Breast epithelium (tissue), 4 donors: Measurements from ENCODE around the gene FKRP. TPM values are rescaled to one million over a fixed set of nuclear protein-coding genes. Genes with fewer than 3 reads are reported as not detected.

Experiments used
- DNase-seq, 2 donors: peaks; one replicate each; pipeline ENCODE4 v3.0.0-alpha.2; 2019; ENCODE audit warnings: low spot score in 2 of 2
- H3K27ac ChIP-seq, 2 donors: fragments of 200-600 bp; sonication (generic) in 1 of 2; one replicate each; pipeline ENCODE4 v1.5.1; 2016 to 2019; ENCODE audit warnings: mild to moderate bottlenecking in 1 of 2
- H3K27me3 ChIP-seq, 2 donors: fragments of 200-600 bp; sonication (generic) in 1 of 2; one replicate each; pipeline versions ENCODE4 v1.5.1 to v1.6.0; 2017 to 2019; ENCODE audit warnings: control low read depth in 1 of 2, mild to moderate bottlenecking in 1 of 2
- H3K36me3 ChIP-seq: fragments of 200-600 bp; one replicate; pipeline ENCODE4 v1.5.1; 2019
- H3K4me1 ChIP-seq, 2 donors: fragments of 200-600 bp; sonication (generic); one replicate each; pipeline ENCODE4 v1.5.1; 2016 to 2019; ENCODE audit warnings: control low read depth in 1 of 2
- H3K4me3 ChIP-seq, 3 donors: fragments of 200-600 bp; sonication (generic); 1 replicate in 2 of 3; 2 replicates in 1 of 3; pipeline ENCODE4 v1.5.1; 2016 to 2019; ENCODE audit warnings: mild to moderate bottlenecking in 3 of 3, moderate library complexity in 2 of 3
- H3K9me3 ChIP-seq, 2 donors: fragments of 200-600 bp; sonication (generic) in 1 of 2; one replicate each; pipeline ENCODE4 v1.5.1; 2016 to 2019; ENCODE audit warnings: control low read depth in 1 of 2
- POLR2A ChIP-seq: fragments of 450-650 bp; IDR thresholded peaks from one replicate; pipeline ENCODE4 v1.6.1; 2016; ENCODE audit warnings: antibody characterized with exemption, mild to moderate bottlenecking, moderate library complexity
- POLR2AphosphoS5 ChIP-seq, 3 donors: sonication (generic); formaldehyde crosslinking; IDR thresholded peaks; one replicate each; pipeline ENCODE4 v1.6.1; 2017; ENCODE audit warnings: antibody characterized with exemption in 3 of 3
- intact Hi-C: fragments of 100-400 bp; cut with DNase I; formaldehyde crosslinking; loops from one replicate; pipeline ENCODE4 v1.15.1; 2023; ENCODE audit warnings: low total_unique reads
- total RNA-seq, 3 donors: library from RNA; depleted of rRNA; stranded (reverse); fragments of >200 nt; gene quantifications; one replicate each; pipeline ENCODE4 v1.1.0, GENCODE V29; 2016
- TF ChIP-seq, protein P1 (sequence below), 3 donors: fragments of 450-650 bp; IDR thresholded peaks; one replicate each; pipeline ENCODE4 v1.5.1; 2016 to 2017; ENCODE audit warnings: antibody characterized with exemption in 3 of 3, mild to moderate bottlenecking in 3 of 3, moderate library complexity in 3 of 3

The FKRP gene, protein sequence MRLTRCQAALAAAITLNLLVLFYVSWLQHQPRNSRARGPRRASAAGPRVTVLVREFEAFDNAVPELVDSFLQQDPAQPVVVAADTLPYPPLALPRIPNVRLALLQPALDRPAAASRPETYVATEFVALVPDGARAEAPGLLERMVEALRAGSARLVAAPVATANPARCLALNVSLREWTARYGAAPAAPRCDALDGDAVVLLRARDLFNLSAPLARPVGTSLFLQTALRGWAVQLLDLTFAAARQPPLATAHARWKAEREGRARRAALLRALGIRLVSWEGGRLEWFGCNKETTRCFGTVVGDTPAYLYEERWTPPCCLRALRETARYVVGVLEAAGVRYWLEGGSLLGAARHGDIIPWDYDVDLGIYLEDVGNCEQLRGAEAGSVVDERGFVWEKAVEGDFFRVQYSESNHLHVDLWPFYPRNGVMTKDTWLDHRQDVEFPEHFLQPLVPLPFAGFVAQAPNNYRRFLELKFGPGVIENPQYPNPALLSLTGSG
- 10 to 100 TPM; 11.4 to 23.1 (median 12.1) TPM for total RNA-seq

DNA sequence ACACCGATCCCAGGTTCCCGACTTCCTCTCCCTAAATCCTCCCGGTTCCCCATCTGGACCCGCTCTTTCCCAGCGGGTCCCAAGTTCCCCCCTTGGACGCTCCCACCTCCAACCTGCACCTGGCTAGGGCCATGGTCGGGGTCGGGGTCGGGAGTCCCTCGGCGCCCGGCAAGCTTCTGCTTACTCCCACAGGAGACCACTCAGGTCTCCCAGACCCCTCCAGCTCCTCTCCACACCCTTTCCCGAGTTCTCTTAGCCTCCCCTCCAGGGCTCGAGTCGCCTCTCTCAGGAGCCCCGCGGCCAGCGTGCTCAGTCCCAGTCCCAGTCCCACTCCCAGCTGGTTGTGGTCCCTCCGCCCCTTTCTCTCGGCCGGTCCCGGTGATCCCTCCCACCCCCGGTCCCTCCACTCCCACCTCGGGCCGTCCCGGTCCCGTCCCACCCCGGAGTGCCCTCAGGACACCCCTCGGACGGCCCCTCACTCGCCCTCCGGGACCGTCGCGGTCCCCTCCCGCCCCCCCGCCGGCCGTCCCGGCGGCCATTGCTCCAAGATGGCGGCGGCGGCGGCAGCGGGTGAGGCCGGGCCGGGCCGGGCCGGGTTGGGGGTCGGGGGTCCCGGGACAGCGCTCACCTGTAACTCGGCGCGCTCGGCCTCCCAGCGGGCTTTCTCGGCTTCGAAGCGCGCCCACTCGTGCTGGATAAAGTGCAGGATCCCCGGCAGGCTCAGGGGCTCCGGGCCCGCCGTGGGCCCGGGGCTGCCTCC is at the start of gene FKRP:
FKRP (plus strand) TSS at position 537 of the 760 bp plus-strand sequence. CDS start 9,394 bp downstream, outside the sequence.
- TF ChIP-seq, protein P1, sequence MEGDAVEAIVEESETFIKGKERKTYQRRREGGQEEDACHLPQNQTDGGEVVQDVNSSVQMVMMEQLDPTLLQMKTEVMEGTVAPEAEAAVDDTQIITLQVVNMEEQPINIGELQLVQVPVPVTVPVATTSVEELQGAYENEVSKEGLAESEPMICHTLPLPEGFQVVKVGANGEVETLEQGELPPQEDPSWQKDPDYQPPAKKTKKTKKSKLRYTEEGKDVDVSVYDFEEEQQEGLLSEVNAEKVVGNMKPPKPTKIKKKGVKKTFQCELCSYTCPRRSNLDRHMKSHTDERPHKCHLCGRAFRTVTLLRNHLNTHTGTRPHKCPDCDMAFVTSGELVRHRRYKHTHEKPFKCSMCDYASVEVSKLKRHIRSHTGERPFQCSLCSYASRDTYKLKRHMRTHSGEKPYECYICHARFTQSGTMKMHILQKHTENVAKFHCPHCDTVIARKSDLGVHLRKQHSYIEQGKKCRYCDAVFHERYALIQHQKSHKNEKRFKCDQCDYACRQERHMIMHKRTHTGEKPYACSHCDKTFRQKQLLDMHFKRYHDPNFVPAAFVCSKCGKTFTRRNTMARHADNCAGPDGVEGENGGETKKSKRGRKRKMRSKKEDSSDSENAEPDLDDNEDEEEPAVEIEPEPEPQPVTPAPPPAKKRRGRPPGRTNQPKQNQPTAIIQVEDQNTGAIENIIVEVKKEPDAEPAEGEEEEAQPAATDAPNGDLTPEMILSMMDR (IDR thresholded peaks at IDR 0.05), result no peak
- TF ChIP-seq POLR2A (no peak), POLR2AphosphoS5 (IDR thresholded peaks at IDR 0.05) (no peak)
- Histone ChIP-seq H3K27me3 (no peaks in the 10 kb centered on the region), H3K9me3 (no peaks in the 10 kb centered on the region), H3K4me1 (peaks cover 0 to 4% of the 10 kb centered on the region in 2 donors), H3K27ac (peak within 1 kb of the TSS; percentile 91 to 95), H3K4me3 (peak within 1 kb of the TSS; percentile 94 to 99 (median 94)), H3K36me3 (no peaks in the 10 kb centered on the region)
- intact Hi-C loops, result no loop called here
- no peak for DNase-seq

DNA sequence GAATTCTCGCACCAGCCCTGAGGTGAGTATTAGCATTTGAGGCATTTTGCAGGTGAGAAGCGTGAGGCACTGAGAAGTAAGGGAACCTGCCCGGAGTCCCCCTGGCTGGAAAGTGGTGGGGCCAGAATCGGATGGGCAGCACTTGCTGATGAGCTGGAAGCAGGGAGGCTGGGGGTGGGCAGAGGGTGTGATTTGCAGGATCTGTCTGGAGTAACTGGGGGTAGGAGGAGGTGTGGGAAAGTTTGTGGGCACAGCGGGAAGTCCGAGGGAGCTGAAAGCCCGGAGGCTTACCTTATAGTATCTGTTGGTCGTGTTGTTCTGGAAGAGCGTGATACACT is 49.0 kb upstream of the FKRP start:
- Histone ChIP-seq H3K27me3 (no peaks in the 10 kb centered on the region), H3K4me3 (no peak overlapping the region)

DNA sequence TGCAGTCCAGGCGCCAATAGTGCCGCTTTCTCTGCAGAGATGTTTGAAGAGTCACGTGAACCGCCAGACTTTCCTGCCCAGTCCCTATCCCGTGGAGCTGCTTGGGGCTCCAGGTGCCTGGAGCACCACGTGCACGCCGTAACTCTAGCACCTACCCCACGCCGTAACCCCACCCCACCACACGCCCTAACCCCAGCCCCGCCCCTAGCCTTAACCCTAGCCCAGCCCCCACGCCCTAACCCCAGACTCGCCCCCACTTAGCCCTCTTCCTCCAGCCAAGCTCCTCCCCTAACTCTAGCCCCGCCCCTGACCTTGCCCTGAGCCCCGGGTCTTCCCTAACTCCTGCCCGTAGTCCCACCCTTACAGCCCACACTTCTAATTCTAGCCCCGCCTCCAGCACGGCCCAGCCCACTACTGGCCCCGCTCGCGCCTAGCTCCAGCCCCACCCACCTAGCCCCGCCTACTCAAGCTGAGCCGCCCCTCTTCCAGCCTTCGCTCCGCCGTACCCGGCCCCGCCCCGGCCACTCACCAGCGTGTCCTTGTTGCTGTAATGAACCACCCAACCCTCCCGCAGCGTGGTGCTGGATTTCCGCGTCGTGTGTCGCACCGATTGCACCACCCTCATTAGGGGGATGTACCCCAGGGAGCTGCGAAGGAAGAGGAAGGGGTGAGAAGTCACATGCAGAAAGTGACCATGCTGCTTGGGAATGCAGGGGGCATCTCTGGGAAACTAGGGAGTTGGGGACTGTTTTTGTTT is 48.5 kb upstream of the FKRP start:
- Histone ChIP-seq H3K9me3 (no peaks in the 10 kb centered on the region), H3K4me3 (peak overlapping the region in 1 of 3 donors; percentile 10), H3K4me1 (no peaks in the 10 kb centered on the region), H3K27me3 (no peaks in the 10 kb centered on the region), H3K36me3 (peaks cover 15% of the 10 kb centered on the region), H3K27ac (peak overlapping the region in 1 of 2 donors; percentile 36)
- no peak for TF ChIP-seq POLR2AphosphoS5 (IDR thresholded peaks at IDR 0.05)
- intact Hi-C loops, result no loop called here
- DNase-seq, result no peak

More for the DNA sequence above, 49.0 kb upstream of the FKRP start:
- no peak for DNase-seq
- Histone ChIP-seq H3K4me1 (no peaks in the 10 kb centered on the region), H3K36me3 (peaks cover 20% of the 10 kb centered on the region), H3K9me3 (no peaks in the 10 kb centered on the region), H3K27ac (no peak overlapping the region)
- TF ChIP-seq POLR2A, result no peak
- TF ChIP-seq POLR2AphosphoS5 (IDR thresholded peaks at IDR 0.05), result no peak
- TF ChIP-seq, protein P1 (IDR thresholded peaks at IDR 0.05), result no peak
- intact Hi-C loops, result no loop called here

DNA sequence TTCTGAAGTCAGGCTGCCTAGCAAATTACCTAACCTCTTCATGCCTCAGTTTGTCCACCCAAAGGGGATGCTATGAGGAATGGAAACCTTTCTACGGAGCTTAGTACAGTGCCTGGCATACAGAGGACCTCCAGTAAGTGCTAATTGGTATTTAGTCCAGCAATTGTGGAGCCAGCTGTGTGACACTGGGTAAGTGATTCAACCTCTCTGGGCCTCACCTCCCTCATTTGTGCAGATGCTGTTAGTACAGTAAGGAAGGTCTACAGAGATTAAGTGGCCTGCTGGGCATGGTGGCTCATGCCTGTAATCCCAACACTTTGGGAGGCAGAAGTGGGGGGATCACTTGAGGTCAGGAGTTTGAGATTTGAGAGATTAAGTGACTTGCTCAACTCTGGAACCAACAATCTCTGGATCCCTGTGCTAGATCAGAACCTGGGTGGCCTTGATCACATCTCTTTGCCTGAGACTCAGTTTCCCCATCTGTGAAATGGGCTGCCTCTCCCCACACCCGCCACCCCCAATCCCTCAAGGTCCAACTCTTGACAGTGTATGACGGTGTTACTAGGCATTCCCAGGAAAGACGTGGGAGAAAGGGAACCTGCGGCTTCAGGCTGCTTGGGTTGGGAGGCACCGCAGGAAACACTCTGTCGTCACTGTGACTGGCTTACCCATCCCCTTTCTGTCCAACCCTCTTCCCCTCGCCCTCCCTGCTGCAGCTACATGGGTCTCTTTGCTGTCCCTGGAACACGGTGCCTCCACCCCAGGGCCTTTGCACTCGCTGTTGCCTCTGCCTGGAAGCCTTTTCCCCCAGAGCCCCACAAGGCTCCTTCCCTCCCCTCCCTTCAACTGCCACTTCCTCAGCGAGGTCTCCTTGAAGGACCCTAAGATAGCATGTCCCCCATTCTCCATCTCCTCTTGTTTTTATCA is 47.2 kb upstream of the FKRP start:
- DNase-seq, result no peak
- H3K27ac ChIP-seq, result no peak overlapping the region
- intact Hi-C loops, result no loop called here
- no peaks in the 10 kb centered on the region for H3K4me1 ChIP-seq
- no peaks in the 10 kb centered on the region for H3K9me3 ChIP-seq
- no peaks in the 10 kb centered on the region for H3K27me3 ChIP-seq
- peaks cover 7% of the 10 kb centered on the region for H3K36me3 ChIP-seq
- TF ChIP-seq POLR2A, result no peak
- no peak for TF ChIP-seq POLR2AphosphoS5 (IDR thresholded peaks at IDR 0.05)
- TF ChIP-seq, protein P1 (IDR thresholded peaks at IDR 0.05), result no peak
- no peak overlapping the region for H3K4me3 ChIP-seq

DNA sequence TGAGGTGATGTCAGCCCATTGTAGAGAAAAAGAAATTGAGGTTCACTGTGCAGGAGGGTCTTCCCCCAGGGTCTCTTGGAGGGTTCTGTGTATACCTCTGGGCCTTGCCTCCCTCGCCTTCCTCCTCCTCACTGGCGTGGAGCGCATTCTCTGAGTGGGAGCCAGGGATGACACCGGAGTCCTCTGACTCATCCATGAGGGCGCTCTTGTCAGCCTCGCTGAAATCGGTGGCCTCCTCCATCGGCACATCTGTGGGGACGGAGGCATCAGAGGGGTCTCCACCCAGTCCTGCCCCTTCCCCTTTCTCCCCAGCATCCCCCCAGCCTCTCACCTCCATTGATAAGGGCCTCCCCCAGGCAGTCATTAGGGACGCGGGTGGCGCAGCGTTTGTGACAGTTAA is 45.2 kb upstream of the FKRP start:
- H3K27me3 ChIP-seq, result no peaks in the 10 kb centered on the region
- no peak for DNase-seq
- no peak overlapping the region for H3K27ac ChIP-seq
- H3K4me3 ChIP-seq, result no peak overlapping the region
- H3K9me3 ChIP-seq, result no peaks in the 10 kb centered on the region
- intact Hi-C loops, result no loop called here
- TF ChIP-seq, protein P1 (IDR thresholded peaks at IDR 0.05), result no peak
- TF ChIP-seq POLR2AphosphoS5 (IDR thresholded peaks at IDR 0.05) (no peak), POLR2A (no peak)
- H3K36me3 ChIP-seq, result peaks cover 5% of the 10 kb centered on the region
- no peaks in the 10 kb centered on the region for H3K4me1 ChIP-seq
